Urothelium cell line (cell line): ENCODE measurements around the gene SENP3.
"Not testable (repeated sequence)": the region's sequence is repeated elsewhere in the genome, so short reads cannot be mapped to it uniquely, and the experiment has no call there.

ENCODE experiments used
- DNase-seq: peaks from one replicate; pipeline ENCODE4 v3.0.0; 2011; ENCODE audit warnings: low spot score, mixed read lengths
- FAIRE-seq: peaks from 2 replicates; lab custom pipeline; 2011; peaks lifted over from hg19 to GRCh38; lab: Jason Lieb, UNC

SENP3 gene

DNA sequence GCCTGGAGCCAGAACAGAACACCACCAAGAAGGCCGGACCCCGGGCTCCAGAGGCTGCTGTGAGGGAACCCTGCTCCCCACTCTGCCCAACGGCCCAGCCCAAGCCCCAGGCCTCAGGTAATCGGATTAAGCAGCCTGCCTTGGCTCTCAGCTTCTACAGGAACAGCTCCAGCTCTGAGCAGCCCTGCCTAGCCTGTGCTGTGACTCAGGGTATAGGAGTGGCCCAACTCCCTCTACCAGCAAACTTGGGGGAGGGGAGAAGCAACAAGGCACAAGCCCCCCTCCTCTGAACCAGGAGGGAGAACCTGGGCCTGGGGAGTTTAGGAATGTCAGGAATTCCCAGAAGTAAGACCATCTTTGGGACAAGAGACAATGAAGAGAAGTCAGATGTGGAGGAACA lies 29.0 kb downstream of the SENP3 start:
- no peak for DNase-seq
- no peak for FAIRE-seq

DNA sequence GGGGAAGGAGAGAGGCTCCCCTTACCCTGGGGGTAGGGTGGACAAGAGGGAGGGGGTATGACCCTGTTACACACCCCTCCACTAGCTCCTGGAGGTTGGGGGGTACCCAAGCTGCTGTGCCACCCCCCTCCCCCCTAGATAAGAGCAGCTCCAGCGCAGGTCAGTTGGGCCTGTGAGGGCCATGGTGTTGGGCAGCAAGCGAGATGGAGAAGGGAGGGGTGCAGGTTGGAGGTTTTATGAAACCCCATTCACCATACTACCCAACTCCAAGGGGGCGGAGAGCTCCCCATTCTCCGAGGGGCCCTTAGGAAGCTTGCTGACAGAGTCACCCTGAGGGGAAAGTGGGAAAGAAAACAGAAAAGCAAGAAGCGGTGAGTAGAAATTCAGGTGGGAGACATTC lies 29.9 kb downstream of the SENP3 start:
- no peak for FAIRE-seq
- no peak for DNase-seq

GRCh38 chr17:7592422-7593021 lies 30.8 kb downstream of the SENP3 start:
- DNase-seq (no peak), FAIRE-seq (no peak)

DNA sequence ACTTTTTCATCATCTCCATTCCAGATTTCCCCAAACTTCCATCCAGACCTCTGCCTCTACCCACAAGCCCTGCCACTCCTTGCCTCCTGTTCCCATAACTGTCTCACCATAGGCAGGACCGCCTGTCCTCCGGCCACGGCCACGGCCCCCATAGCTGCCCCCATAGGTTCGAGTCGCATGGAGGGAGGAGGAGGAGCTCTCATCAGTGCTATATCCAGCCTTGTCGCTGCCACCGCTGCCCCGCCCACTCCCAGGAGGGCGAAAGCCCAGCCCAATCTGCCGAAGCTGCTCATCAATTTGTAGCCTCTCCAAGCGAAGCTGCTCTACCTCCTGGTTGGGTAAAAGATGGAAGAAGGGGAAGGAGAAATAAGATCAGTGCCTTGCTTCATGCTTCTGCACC lies 31.6 kb downstream of the SENP3 start:
- no peak for DNase-seq
- FAIRE-seq, result no peak

DNA sequence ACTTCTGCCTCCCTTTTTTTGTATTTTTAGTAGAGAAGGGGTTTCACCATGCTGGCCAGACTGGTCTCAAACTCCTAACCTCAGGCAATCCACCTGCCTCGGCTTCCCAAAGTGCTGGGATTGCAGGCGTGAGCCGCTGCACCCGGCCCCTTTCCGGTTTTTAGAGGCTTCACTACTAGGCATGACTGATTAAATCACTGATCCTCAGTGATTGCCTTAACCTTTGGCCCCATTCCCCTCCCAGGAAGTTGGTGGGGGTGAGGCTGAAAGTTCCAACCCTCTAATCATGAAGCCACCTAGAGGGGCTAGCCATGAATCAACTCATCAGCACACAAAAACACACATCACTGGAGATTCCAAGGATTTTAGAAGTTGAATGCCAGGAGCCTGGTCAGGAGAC lies 35.8 kb downstream of the SENP3 start:
- DNase-seq, FAIRE-seq: not testable (repeated sequence)

- FAIRE-seq, result no peak
- DNase-seq, result no peak
Observed at GRCh38 chr17:7606280-7606679, 44.6 kb downstream of the SENP3 start.

DNA sequence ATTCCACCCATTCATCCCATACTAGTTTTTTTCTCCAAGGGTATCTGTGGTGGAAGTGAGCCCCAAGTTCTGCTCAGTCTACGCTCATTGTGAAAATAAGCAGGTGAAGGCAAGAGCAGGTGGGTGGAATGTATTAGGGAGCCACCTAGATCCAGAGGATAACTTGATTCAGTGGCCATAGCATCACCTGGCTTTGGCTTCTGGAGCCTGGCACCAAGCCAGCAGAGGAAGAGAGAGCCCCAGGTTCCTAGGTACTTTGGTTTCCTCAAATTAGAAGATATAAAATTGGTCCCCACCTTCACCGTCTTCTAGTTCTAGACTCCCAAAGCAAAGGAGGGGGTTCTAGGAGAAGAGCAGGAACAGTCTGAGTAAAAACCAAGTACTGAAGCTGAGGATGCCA lies 48.9 kb downstream of the SENP3 start:
- no peak for DNase-seq
- no peak for FAIRE-seq

GRCh38 chr17:7611635-7612293 lies 50.0 kb downstream of the SENP3 start:
- DNase-seq (no peak), FAIRE-seq (no peak)

- FAIRE-seq, result no peak
Observed at GRCh38 chr17:7612294-7612640, 50.5 kb downstream of the SENP3 start.

DNA sequence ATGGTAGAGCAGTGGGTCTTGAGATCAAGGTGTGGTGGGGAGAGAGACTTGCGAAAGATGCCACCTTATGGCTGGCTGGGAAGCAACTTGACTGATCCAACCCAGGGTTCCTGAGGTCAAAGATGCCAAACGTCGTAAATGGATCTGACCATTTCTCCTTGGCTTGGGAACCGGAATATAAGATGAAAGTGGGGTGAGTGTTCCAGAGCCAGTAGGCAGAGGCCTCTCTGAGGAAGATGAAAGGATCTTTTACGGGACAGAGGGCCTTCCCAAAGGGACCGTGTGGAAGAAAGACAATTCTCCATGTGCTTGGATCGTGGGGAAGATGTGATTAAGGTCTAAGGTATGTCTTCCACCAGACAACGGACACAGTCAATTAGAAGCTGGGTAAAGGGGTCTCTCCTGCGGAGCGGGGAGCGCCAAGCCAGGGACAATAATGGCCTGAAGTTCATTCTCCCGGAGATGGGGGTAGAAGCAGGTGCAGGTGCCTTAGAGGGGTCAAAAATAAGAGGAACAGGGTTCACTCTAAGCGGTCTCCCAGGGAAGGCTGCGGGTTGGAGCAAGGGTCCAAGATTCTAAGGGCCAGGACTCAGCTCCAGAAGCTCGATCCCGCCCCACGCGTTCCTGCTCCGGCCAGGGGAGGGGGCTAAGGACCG lies 52.2 kb downstream of the SENP3 start:
- DNase-seq (no peak), FAIRE-seq (no peak)

More at GRCh38 chr17:7612294-7612640, 50.5 kb downstream of the SENP3 start:
- DNase-seq, result no peak

GRCh38 chr17:7614425-7615264 lies 52.9 kb downstream of the SENP3 start, which contains the start of gene FXR2:
FXR2 (minus strand) TSS chr17:7614897; CDS start chr17:7614532, 365 bp downstream.
- FAIRE-seq (no peak), DNase-seq (peak; percentile 97)

DNA sequence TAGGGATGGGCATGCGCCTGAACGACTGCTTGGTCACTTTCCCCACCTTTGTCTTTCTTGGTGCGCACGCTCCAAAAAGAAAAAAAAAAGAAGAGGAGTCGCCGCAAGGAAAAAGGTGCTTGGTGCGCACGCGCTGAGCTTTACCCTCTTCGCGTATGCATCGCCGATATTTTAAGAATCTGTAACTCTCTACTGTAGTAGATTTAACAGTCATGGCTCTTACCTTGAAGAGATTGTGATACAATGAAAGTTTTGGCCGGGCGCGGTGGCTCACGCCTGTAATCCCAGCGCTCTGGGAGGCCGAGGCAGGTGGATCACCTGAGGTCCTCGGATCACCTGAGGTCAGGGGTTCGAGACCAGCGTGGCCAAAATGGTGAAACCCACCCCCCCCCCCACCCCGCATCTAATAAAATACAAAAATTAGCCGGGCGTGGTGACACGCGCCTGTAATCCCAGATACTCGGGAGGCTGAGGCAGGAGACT lies 53.6 kb downstream of the SENP3 start:
- FAIRE-seq (no peak), DNase-seq (no peak)

- FAIRE-seq, result no peak
Observed at GRCh38 chr17:7618608-7619007, 56.9 kb downstream of the SENP3 start.

GRCh38 chr17:7620835-7621234 lies 59.1 kb downstream of the SENP3 start:
- DNase-seq (no peak), FAIRE-seq (no peak)

More at GRCh38 chr17:7618608-7619007, 56.9 kb downstream of the SENP3 start:
- no peak for DNase-seq
